Measurements from ENCODE around the gene FAF1.

The FAF1 gene

GRCh38 chr1:50977575-50978143 is 17.6 kb upstream of the FAF1 start:
- no peak for DNase-seq

GRCh38 chr1:50976890-50977574 is 17.0 kb upstream of the FAF1 start:
- DNase-seq = no peak

- DNase-seq = no peak
Measured at GRCh38 chr1:50976111-50976889, 16.2 kb upstream of the FAF1 start.

- no peak for DNase-seq
Measured at GRCh38 chr1:50975436-50975835, 15.4 kb upstream of the FAF1 start.

GRCh38 chr1:50974618-50974935 is 14.5 kb upstream of the FAF1 start:
- DNase-seq = no peak

GRCh38 chr1:50973875-50974617 is 14.0 kb upstream of the FAF1 start:
- no peak for DNase-seq

- no peak for DNase-seq
Measured at GRCh38 chr1:50973255-50973654, 13.2 kb upstream of the FAF1 start.

GRCh38 chr1:50972766-50973165 is 12.7 kb upstream of the FAF1 start:
- no peak for DNase-seq

GRCh38 chr1:50971748-50972305 is 11.8 kb upstream of the FAF1 start:
- DNase-seq = no peak

- no peak for DNase-seq
Measured at GRCh38 chr1:50970931-50971582, 11.0 kb upstream of the FAF1 start.

- no peak for DNase-seq
Measured at GRCh38 chr1:50970509-50970887, 10.4 kb upstream of the FAF1 start.

GRCh38 chr1:50969611-50970508 is 9.8 kb upstream of the FAF1 start, which contains the start of gene CDKN2C:
CDKN2C (plus strand) TSS chr1:50970245; CDS start chr1:50970369, 124 bp downstream.
- peak; percentile 78 for DNase-seq

GRCh38 chr1:50968821-50969610 is 8.9 kb upstream of the FAF1 start:
- DNase-seq = no peak

GRCh38 chr1:50968158-50968820 is 8.2 kb upstream of the FAF1 start:
- peak; percentile 76 for DNase-seq

GRCh38 chr1:50967416-50968157 is 7.5 kb upstream of the FAF1 start:
- no peak for DNase-seq

GRCh38 chr1:50966991-50967390 is 6.9 kb upstream of the FAF1 start:
- DNase-seq = no peak

GRCh38 chr1:50964863-50965262 is 4.8 kb upstream of the FAF1 start:
- DNase-seq = no peak

- peak; percentile 32 for DNase-seq
Measured at GRCh38 chr1:50959303-50959912, 659 bp downstream of the FAF1 start.

GRCh38 chr1:50955116-50955515 is 5.0 kb downstream of the FAF1 start:
- peak; percentile 22 for DNase-seq
